Spinal cord (tissue), 10 donors: ENCODE data around the gene UMAD1. TPM values are rescaled to one million over a fixed set of nuclear protein-coding genes. Genes with fewer than 3 reads are reported as not detected.

Source experiments
- DNase-seq, 6 donors: peaks; one replicate each; pipeline versions ENCODE4 v3.0.0 to v3.0.0-alpha.2; 2013 to 2015; ENCODE audit warnings: low spot score in 6 of 6, low read depth in 4 of 6
- H3K27ac ChIP-seq: one replicate; pipeline ENCODE4 v1.5.1; 2013; ENCODE audit warnings: low read depth, low read length, control low read depth
- H3K27me3 ChIP-seq: one replicate; pipeline ENCODE4 v1.6.1; 2013; ENCODE audit warnings: low read length; ENCODE audit not compliant: control insufficient read depth, insufficient read depth
- H3K36me3 ChIP-seq: one replicate; pipeline ENCODE4 v1.6.1; 2013; ENCODE audit warnings: low read length; ENCODE audit not compliant: control insufficient read depth, insufficient read depth
- H3K4me1 ChIP-seq: one replicate; pipeline ENCODE4 v1.6.1; 2013; ENCODE audit warnings: low read length; ENCODE audit not compliant: control insufficient read depth, insufficient read depth
- H3K4me3 ChIP-seq: one replicate; pipeline ENCODE4 v1.5.1; 2013; ENCODE audit warnings: low read depth, low read length, control low read depth
- H3K9me3 ChIP-seq: one replicate; pipeline ENCODE4 v1.6.1; 2013; ENCODE audit warnings: low read length; ENCODE audit not compliant: control insufficient read depth, insufficient read depth
- WGBS: methylation state at CpG from one replicate; pipeline ENCODE4 v1.1.5; 2013; ENCODE audit warnings: missing lambda C conversion rate; ENCODE audit not compliant: insufficient coverage; 5-methylcytosine and 5-hydroxymethylcytosine counted together
- polyA plus RNA-seq, 2 donors: library from polyadenylated mRNA; unstranded; fragments of 120-200 nt; gene quantifications; one replicate each; pipeline ENCODE4 v1.2.1, GENCODE V29; 2013; ENCODE audit not compliant: insufficient read length in 2 of 2
- total RNA-seq, 2 donors: library from RNA; depleted of rRNA in 1 of 2; stranded (reverse); fragments of 120-200 nt in 1 of 2; fragments of >200 nt in 1 of 2; gene quantifications; one replicate each; pipeline versions ENCODE4 v1.2.3 to v1.2.4, GENCODE V29; 2013 to 2014
- donor health status: healthy.

The UMAD1 gene
- total and polyA plus RNA-seq, 4 donors = 12.9 to 18.1 (median 14.7) TPM

- Histone ChIP-seq H3K27ac (no peak overlapping the region), H3K36me3 (no peaks in the 10 kb centered on the region), H3K4me3 (no peak overlapping the region), H3K9me3 (no peaks in the 10 kb centered on the region), H3K27me3 (no peaks in the 10 kb centered on the region), H3K4me1 (no peaks in the 10 kb centered on the region)
- 65% methylated on average over 6 of the region's 6 CpGs for WGBS
- DNase-seq = no peak
Measured at GRCh38 chr7:7785344-7785973, 144.9 kb downstream of the UMAD1 start.

GRCh38 chr7:7786595-7786994 is 146.0 kb downstream of the UMAD1 start:
- Histone ChIP-seq H3K4me1 (no peaks in the 10 kb centered on the region), H3K27ac (no peak overlapping the region), H3K27me3 (no peaks in the 10 kb centered on the region), H3K4me3 (no peak overlapping the region), H3K9me3 (no peaks in the 10 kb centered on the region), H3K36me3 (no peaks in the 10 kb centered on the region)
- no peak for DNase-seq
- WGBS = no CpG with 5 or more reads among the region's 3 CpGs

GRCh38 chr7:7789551-7789988 is 149.0 kb downstream of the UMAD1 start:
- Histone ChIP-seq H3K4me3 (no peak overlapping the region), H3K9me3 (no peaks in the 10 kb centered on the region), H3K27ac (no peak overlapping the region), H3K36me3 (no peaks in the 10 kb centered on the region), H3K4me1 (no peaks in the 10 kb centered on the region), H3K27me3 (no peaks in the 10 kb centered on the region)
- WGBS = no CpG with 5 or more reads among the region's 3 CpGs
- DNase-seq = no peak

DNA sequence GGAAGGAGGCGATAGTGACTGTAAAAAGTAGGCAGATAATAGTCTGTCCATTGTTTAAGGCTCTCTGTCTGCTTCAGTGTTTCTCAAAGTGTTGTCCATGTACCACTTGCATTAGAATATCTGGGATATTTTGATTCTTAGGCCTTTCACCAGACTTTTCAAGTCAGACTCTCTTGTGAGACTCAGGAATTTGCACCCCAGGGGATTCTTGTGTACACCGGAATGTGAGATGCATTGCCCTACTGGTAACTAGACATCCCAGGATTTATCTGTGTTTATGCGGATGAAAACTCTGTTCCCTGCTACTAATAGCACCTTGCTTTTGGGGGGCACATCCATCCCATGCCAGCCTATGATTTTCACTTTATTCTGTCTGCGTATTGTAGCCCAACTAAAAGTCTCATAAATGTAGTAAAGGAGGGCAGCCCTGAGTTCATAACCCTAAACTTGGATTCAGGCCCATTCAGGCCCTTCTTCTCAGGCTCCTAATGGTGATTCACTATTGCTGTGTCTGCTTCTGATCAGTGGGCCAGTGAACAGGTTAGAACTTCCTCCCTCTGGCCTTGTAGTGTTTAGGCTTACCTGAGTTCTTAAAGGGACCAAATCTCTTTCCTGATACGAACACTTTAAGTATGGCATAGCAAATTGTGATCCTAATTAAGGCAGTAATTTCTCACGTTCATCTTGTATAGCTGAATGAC is 149.6 kb downstream of the UMAD1 start:
- DNase-seq = no peak
- Histone ChIP-seq H3K4me1 (no peaks in the 10 kb centered on the region), H3K36me3 (no peaks in the 10 kb centered on the region), H3K9me3 (no peaks in the 10 kb centered on the region), H3K4me3 (no peak overlapping the region), H3K27ac (no peak overlapping the region), H3K27me3 (no peaks in the 10 kb centered on the region)
- WGBS = 70% methylated on average over 2 of the region's 6 CpGs

DNA sequence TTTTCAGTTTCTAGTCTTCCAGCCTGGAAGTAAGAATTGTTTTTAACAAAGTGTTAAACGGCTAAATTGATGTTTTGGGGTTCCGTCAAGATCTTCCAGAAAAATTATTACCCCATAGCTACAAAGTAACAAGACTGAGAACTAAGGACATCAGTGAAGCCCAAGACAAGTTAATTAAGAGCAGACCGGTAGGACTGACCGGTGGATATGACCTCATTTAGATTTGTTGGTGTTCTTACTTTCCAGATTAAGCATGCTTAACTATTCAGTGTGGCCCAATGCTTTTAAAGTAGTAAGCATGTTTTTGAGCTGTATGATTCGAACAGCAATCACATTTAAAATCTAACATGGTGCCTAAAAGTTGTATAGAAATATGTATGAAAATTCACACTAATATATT is 151.0 kb downstream of the UMAD1 start:
- no peak for DNase-seq
- Histone ChIP-seq H3K27me3 (no peaks in the 10 kb centered on the region), H3K27ac (no peak overlapping the region), H3K36me3 (no peaks in the 10 kb centered on the region), H3K9me3 (no peaks in the 10 kb centered on the region), H3K4me3 (no peak overlapping the region), H3K4me1 (no peaks in the 10 kb centered on the region)
- WGBS = no CpG with 5 or more reads among the region's 5 CpGs

DNA sequence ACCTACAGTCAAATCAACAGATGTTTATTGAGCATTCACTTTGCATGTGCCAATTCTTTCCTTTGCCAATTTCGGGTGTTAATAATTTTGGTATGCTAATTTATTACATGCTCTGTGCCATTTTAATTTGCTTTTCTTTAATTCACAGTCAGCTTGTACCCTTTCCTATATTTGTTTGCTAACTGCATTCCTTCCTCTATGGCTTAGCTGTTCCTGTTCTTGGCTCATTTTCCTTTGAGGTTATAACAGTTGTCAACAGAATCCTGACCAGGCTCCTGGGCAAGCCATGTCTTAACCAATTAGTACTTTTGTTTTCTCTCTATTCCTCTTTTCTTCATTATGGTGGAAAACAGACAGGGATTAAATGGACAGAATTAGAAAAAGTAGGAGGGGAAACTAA is 151.5 kb downstream of the UMAD1 start:
- DNase-seq = peak in 1 of 6 donors; percentile 76

DNA sequence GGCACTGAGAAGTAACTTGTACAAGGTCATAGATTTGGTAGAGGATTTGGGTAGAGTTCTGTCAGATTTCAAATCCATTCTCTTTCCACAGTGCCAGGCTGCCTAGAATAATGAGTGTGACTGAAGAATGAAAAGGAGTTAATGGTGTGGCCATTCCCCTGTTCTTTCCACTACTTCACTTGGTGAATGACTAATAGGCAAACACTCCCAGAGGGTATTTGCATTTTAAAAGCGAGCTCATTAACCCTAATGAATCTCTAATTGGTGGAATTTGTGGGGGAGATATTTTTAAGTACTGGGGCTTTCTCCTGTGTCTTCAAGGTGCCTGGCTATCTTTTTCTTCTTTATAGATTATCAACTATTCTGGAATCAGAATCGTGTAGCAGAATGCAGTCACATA is 152.7 kb downstream of the UMAD1 start:
- peak in 2 of 6 donors; percentile 33 to 60 for DNase-seq
- no CpG with 5 or more reads among the region's 2 CpGs for WGBS
- Histone ChIP-seq H3K27ac (no peak overlapping the region), H3K9me3 (no peaks in the 10 kb centered on the region), H3K4me3 (no peak overlapping the region), H3K4me1 (no peaks in the 10 kb centered on the region), H3K36me3 (no peaks in the 10 kb centered on the region), H3K27me3 (no peaks in the 10 kb centered on the region)

More for the DNA sequence above, 151.5 kb downstream of the UMAD1 start:
- H3K36me3 ChIP-seq = no peaks in the 10 kb centered on the region
- no peak overlapping the region for H3K4me3 ChIP-seq
- WGBS = no CpG with 5 or more reads among the region's 1 CpG
- no peaks in the 10 kb centered on the region for H3K4me1 ChIP-seq
- no peaks in the 10 kb centered on the region for H3K9me3 ChIP-seq
- no peak overlapping the region for H3K27ac ChIP-seq
- no peaks in the 10 kb centered on the region for H3K27me3 ChIP-seq

DNA sequence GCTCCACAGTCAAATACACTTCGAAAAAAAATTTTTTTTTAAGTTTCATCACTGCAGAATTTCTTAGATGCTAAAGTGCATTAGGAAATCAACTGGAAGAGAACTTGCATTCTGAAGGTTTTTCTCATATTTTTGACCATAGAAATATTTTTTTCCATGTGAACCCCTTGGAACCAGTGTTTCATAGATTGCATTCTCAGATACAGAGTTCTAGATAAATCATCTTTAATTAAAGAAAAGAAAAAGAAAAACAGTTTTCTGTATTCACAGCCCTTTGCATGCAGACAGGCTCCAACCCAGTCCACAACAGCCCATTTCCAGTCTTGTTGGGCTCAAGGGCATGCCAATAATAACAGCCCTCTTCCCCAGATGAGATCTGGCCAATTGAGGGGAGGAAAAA is 153.4 kb downstream of the UMAD1 start:
- no peak overlapping the region for H3K27ac ChIP-seq
- H3K4me3 ChIP-seq = no peak overlapping the region
- no CpG with 5 or more reads among the region's 1 CpG for WGBS
- no peaks in the 10 kb centered on the region for H3K4me1 ChIP-seq
- DNase-seq = no peak
- H3K9me3 ChIP-seq = no peaks in the 10 kb centered on the region
- H3K36me3 ChIP-seq = no peaks in the 10 kb centered on the region
- H3K27me3 ChIP-seq = no peaks in the 10 kb centered on the region

GRCh38 chr7:7795203-7795602 is 154.7 kb downstream of the UMAD1 start:
- no peak for DNase-seq
- 88% methylated on average over 1 of the region's 2 CpGs for WGBS
- no peaks in the 10 kb centered on the region for H3K4me1 ChIP-seq

DNA sequence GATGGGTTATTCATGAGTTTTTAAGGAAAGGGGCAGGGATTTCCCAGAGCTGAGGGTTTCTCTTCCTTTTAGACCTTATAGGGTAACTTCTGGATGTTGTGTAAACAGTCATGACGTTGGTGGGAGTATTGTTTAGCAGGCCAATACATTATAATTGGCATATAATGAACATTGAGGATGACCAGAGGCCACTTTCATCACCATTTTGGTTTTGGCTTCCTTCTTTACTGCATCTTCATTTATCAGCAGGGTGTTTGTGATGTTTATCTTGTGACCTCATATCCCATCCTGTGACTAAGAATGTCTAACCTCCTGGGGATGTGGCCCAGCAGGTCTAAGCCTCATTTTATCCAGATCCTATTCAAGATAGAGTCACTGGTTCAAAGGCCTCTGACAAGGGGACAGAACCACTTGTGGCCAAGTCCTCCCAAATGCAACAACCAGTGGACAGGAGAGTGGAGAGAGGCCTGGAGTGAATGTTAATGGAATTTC is 155.1 kb downstream of the UMAD1 start:
- no CpG with 5 or more reads among the region's 1 CpG for WGBS
- Histone ChIP-seq H3K4me3 (no peak overlapping the region), H3K27me3 (no peaks in the 10 kb centered on the region), H3K36me3 (no peaks in the 10 kb centered on the region), H3K4me1 (no peaks in the 10 kb centered on the region), H3K9me3 (no peaks in the 10 kb centered on the region), H3K27ac (no peak overlapping the region)
- no peak for DNase-seq

More at GRCh38 chr7:7795203-7795602, 154.7 kb downstream of the UMAD1 start:
- Histone ChIP-seq H3K27ac (no peak overlapping the region), H3K36me3 (no peaks in the 10 kb centered on the region), H3K9me3 (no peaks in the 10 kb centered on the region), H3K4me3 (no peak overlapping the region), H3K27me3 (no peaks in the 10 kb centered on the region)
